ENCODE data around the gene PSEN1.

GRCh38 chr14:73100334-73100733 is 36.0 kb upstream of the PSEN1 start:
- no peak for TF ChIP-seq CTCF (IDR thresholded peaks at IDR 0.05; ENCODE audit: control extremely low read depth in 1 of 3, insufficient read depth in 1 of 3, low read depth in 1 of 3, low read length in 3 of 3)
- TF ChIP-seq MAX (IDR thresholded peaks at IDR 0.05) = no peak
- no peak for TF ChIP-seq POLR2A (IDR thresholded peaks at IDR 0.05; ENCODE audit: control extremely low read depth in 1 of 2, low read depth in 2 of 2, low read length in 2 of 2)
- no peak for TF ChIP-seq ATF3 (IDR thresholded peaks at IDR 0.05; ENCODE audit: insufficient read depth, low read depth, low read length)

All from H1 (cell line).